ENCODE results near the gene CXCL12. TPM values are rescaled to one million over a fixed set of nuclear protein-coding genes. Genes with fewer than 3 reads are reported as not detected.

Gene CXCL12
- total RNA-seq, 1 experiment from 2014 or later = 0.47 TPM

DNA sequence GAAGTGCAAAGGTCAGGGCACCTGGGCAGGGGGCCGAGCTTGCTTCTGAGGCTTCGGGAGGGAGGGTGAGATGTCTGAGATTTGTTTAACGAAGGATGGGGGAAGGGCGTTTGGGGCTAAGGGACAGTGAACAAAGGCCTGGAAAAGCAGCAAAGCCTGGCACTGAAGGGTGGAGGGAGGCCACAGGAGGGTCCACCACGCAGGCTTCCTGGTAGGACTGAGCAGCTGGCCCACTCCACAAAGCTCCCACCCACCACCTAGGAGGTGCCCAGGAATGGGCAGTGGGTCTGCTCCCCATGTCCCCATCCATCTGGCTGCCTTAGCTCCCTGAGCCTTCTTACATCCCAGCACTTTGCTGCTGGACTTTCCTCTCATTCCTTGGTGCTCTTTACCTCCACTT is 39.4 kb upstream of the CXCL12 start:
- H3K27me3 ChIP-seq (ENCODE audit: low read length) = peaks cover 34% of the 10 kb centered on the region; the same call in 1 of the 2 replicates
- no TSS peak for BruUV-seq (replicated peaks)
- ATAC-seq = no peak
- H2AFZ ChIP-seq (ENCODE audit: low read length) = no peak overlapping the region
- CTCF ChIA-PET = no interaction called here
- no peak for TF ChIP-seq EZH2phosphoT487 (IDR thresholded peaks at IDR 0.05; ENCODE audit: borderline replicate concordance, low read length)
- TF ChIP-seq EZH2 (IDR thresholded peaks at IDR 0.05; ENCODE audit: low read length, unreplicated experiment) = no peak
- TF ChIP-seq CTCF (conservative IDR thresholded peaks at IDR 0.05; ENCODE audit: low read depth, low read length) = no peak
- intact Hi-C loops (cut with micrococcal nuclease) = no loop called here
- H3K9ac ChIP-seq (ENCODE audit: low read length) = no peak overlapping the region
- H3K79me2 ChIP-seq (ENCODE audit: low read length) = no peaks in the 10 kb centered on the region
- no peak for DNase-seq
- H3K36me3 ChIP-seq (ENCODE audit: low read depth, low read length) = no peaks in the 10 kb centered on the region
- H3F3A ChIP-seq (ENCODE audit: low read length, unreplicated experiment) = no peaks in the 10 kb centered on the region
- no peak overlapping the region for H3K27ac ChIP-seq (ENCODE audit: low read length)
- H3K4me2 ChIP-seq (ENCODE audit: low read length) = no peak overlapping the region
- POLR2A ChIA-PET (ENCODE audit: unreplicated experiment) = no interaction called here
- H3K4me3 ChIP-seq (ENCODE audit: low read length) = no peak overlapping the region
- H3K4me1 ChIP-seq (ENCODE audit: insufficient read depth, low read length) = no peaks in the 10 kb centered on the region
- no peaks in the 10 kb centered on the region for H4K20me1 ChIP-seq (ENCODE audit: low read length)
- no peaks in the 10 kb centered on the region for H3K9me3 ChIP-seq (ENCODE audit: low read length)
- H3K9me2 ChIP-seq (replicated peaks; ENCODE audit: low read length) = no peaks in the 10 kb centered on the region

DNA sequence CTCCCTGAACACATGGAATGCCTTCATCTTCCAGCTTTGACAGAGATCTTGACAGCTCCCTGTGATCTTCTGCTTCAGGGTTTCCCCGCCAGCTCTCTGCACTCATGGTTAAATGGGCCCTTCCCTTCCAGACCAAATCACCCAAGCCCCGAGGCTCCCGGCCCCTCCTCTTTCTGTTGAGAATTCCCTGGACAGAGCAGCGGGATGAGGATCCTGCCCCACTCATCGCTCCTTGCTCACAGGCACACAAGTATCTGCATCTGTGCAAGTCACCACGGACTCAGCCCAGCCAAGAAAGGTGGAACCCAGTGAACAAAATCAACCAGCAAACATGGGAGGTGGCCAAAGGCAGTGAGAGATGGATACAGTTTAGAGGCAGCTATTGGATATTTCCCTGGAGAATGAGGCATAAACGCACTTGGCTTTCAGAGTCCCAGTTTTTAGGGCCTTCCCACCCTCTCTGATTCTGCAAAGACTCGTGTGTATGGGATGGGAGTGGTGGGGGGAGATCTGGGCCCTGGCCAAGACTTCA is 37.7 kb upstream of the CXCL12 start:
- Histone ChIP-seq H3F3A (ENCODE audit: low read length, unreplicated experiment) (no peaks in the 10 kb centered on the region), H3K4me3 (ENCODE audit: low read length) (no peak overlapping the region), H3K36me3 (ENCODE audit: low read depth, low read length) (no peaks in the 10 kb centered on the region), H3K4me2 (ENCODE audit: low read length) (no peak overlapping the region), H3K9me2 (replicated peaks; ENCODE audit: low read length) (no peaks in the 10 kb centered on the region), H3K9ac (ENCODE audit: low read length) (no peak overlapping the region), H3K27ac (ENCODE audit: low read length) (no peak overlapping the region), H2AFZ (ENCODE audit: low read length) (no peak overlapping the region), H3K9me3 (ENCODE audit: low read length) (no peaks in the 10 kb centered on the region), H3K27me3 (ENCODE audit: low read length) (peaks cover 49% of the 10 kb centered on the region; the same call in 1 of the 2 replicates), H3K4me1 (ENCODE audit: insufficient read depth, low read length) (no peaks in the 10 kb centered on the region), H4K20me1 (ENCODE audit: low read length) (no peaks in the 10 kb centered on the region), H3K79me2 (ENCODE audit: low read length) (no peaks in the 10 kb centered on the region)
- POLR2A ChIA-PET (ENCODE audit: unreplicated experiment) = no interaction called here
- CTCF ChIA-PET = no interaction called here
- ATAC-seq (no peak), DNase-seq (no peak)
- no TSS peak for BruUV-seq (replicated peaks)
- TF ChIP-seq EZH2 (IDR thresholded peaks at IDR 0.05; ENCODE audit: low read length, unreplicated experiment) (no peak), EZH2phosphoT487 (IDR thresholded peaks at IDR 0.05; ENCODE audit: borderline replicate concordance, low read length) (no peak), CTCF (conservative IDR thresholded peaks at IDR 0.05; ENCODE audit: low read depth, low read length) (no peak)
- intact Hi-C loops (cut with micrococcal nuclease) = no loop called here

- Histone ChIP-seq H3K9me3 (ENCODE audit: low read length) (no peaks in the 10 kb centered on the region), H3K4me1 (ENCODE audit: insufficient read depth, low read length) (no peaks in the 10 kb centered on the region), H2AFZ (ENCODE audit: low read length) (no peak overlapping the region), H3K9me2 (replicated peaks; ENCODE audit: low read length) (no peaks in the 10 kb centered on the region), H3K4me3 (ENCODE audit: low read length) (no peak overlapping the region), H3K9ac (ENCODE audit: low read length) (no peak overlapping the region), H3K4me2 (ENCODE audit: low read length) (no peak overlapping the region), H3K27me3 (ENCODE audit: low read length) (peaks cover 54% of the 10 kb centered on the region), H3F3A (ENCODE audit: low read length, unreplicated experiment) (no peaks in the 10 kb centered on the region), H3K36me3 (ENCODE audit: low read depth, low read length) (no peaks in the 10 kb centered on the region), H3K27ac (ENCODE audit: low read length) (no peak overlapping the region), H4K20me1 (ENCODE audit: low read length) (no peaks in the 10 kb centered on the region), H3K79me2 (ENCODE audit: low read length) (no peaks in the 10 kb centered on the region)
- no TSS peak for BruUV-seq (replicated peaks)
- TF ChIP-seq EZH2 (IDR thresholded peaks at IDR 0.05; ENCODE audit: low read length, unreplicated experiment) = no peak
- TF ChIP-seq CTCF (conservative IDR thresholded peaks at IDR 0.05; ENCODE audit: low read depth, low read length) = no peak
- TF ChIP-seq EZH2phosphoT487 (IDR thresholded peaks at IDR 0.05; ENCODE audit: borderline replicate concordance, low read length) = no peak
- ChIA-PET POLR2A (ENCODE audit: unreplicated experiment) (no interaction called here), CTCF (no interaction called here)
- no peak for ATAC-seq
- no peak for DNase-seq
- intact Hi-C loops (cut with micrococcal nuclease) = no loop called here
These were observed 37.3 kb upstream of the CXCL12 start for GRCh38 chr10:44422153-44422552.
